Sigmoid colon (tissue), 4 donors: Measurements from ENCODE around the gene CFDP1.

Experiments used
- CTCF ChIP-seq, 4 experiments: fragments of 450-650 bp in 3 of 4; fragments of 200-600 bp in 1 of 4; IDR thresholded peaks; one replicate each; pipeline ENCODE4 v1.5.1; 2016 to 2019; ENCODE audit warnings: antibody characterized with exemption in 4 of 4, mild to moderate bottlenecking in 3 of 4, moderate library complexity in 2 of 4
- EP300 ChIP-seq, 4 donors: sonication (generic); formaldehyde crosslinking; IDR thresholded peaks; one replicate each; pipeline ENCODE4 v1.6.1; 2017; ENCODE audit warnings: antibody characterized with exemption in 4 of 4

DNA sequence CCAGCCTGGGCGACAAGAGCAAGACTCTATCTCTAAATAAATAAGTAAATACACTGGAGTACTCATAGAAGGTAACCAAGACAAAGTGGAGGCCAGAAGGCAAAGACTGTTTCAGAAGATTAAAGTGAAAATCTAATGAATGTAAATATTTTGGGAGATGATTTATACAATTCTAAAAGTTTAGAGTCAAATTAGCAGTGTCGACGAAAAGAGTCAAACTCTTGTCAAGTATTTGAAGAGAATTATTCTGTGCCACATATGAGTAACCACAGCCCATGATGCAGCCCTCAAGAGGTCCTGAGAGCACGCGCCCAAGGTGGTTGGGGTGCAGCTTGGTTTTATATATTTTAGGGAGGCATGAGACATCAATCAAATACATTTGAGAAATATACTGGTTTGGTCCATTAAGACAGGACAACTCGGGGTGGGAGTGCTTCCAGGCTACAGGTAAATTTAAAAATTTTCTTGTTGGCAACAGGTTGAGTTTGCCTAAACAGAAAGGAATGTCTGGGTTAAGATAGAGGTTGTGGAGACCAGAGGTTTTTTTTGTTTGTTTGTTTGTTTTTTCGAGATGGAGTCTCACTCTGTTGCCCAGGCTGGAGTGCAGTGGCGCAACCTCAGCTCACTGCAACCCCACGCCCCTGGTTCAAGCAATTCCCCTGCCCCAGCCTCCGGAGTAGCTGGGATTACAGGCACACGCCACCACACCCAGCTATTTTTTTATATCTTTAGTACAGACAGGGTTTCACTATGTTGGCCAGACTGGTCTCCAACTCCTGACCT is 3.5 kb downstream of the CFDP1 start:
- TF ChIP-seq CTCF (IDR thresholded peaks at IDR 0.05) = no peak
- TF ChIP-seq EP300 (IDR thresholded peaks at IDR 0.05) = no peak
